K562 (cell line): ENCODE data around the gene MPND. TPM values are rescaled to one million over a fixed set of nuclear protein-coding genes. Genes with fewer than 3 reads are reported as not detected.

Experiments
- CEBPG ChIP-seq, 3 experiments: fragments of 200-800 bp in 1 of 3; sonication (Bioruptor generic) in 1 of 3; sonication (generic) in 1 of 3; formaldehyde crosslinking in 1 of 3; IDR thresholded peaks in 2 of 3; conservative IDR thresholded peaks in 1 of 3; 2 replicates each; pipeline versions ENCODE4 v1.6.1 to v1.8.0; 2016 to 2022; ENCODE audit warnings: missing compliant biosample characterization in 2 of 3, missing genetic modification characterization in 2 of 3, mild to moderate bottlenecking in 1 of 3, missing genetic modification reagents in 1 of 3
- CTCFL ChIP-seq: IDR thresholded peaks from 2 replicates; pipeline ENCODE4 v1.6.1; 2011; ENCODE audit warnings: borderline replicate concordance, low read depth, mild to moderate bottlenecking, moderate library complexity, low read length; ENCODE audit not compliant: insufficient read depth, poor library complexity, severe bottlenecking
- FOXA1 ChIP-seq: fragments of 450-650 bp; IDR thresholded peaks from 2 replicates; pipeline ENCODE4 v1.6.1; 2016; ENCODE audit warnings: mild to moderate bottlenecking, borderline replicate concordance
- MYNN ChIP-seq, 2 experiments: sonication (generic); formaldehyde crosslinking in 1 of 2; IDR thresholded peaks; 2 replicates each; pipeline versions ENCODE4 v1.5.0 to v1.6.1; 2016 to 2020; ENCODE audit warnings: antibody characterized with exemption in 1 of 2, missing genetic modification reagents in 1 of 2
- PCBP2 ChIP-seq: fragments of 200-400 bp; formaldehyde crosslinking; IDR thresholded peaks from 2 replicates; pipeline ENCODE4 v1.6.1; 2018; ENCODE audit warnings: low read length, low read depth, mild to moderate bottlenecking, moderate library complexity; ENCODE audit not compliant: poor library complexity, severe bottlenecking
- TBP ChIP-seq: optimal IDR thresholded peaks from 2 replicates; pipeline ENCODE3; 2011; ENCODE audit warnings: low read depth, low read length, improper control_type of control experiment
- TRIM28 ChIP-seq: fragments of 450-650 bp; IDR thresholded peaks from 2 replicates; pipeline ENCODE4 v1.6.1; 2017
- ZFP36 ChIP-seq: fragments of 150-350 bp; IDR thresholded peaks from 2 replicates; pipeline ENCODE4 v1.6.1; 2018; ENCODE audit warnings: low read length, low read depth; ENCODE audit not compliant: partially characterized antibody
- ZNF507 ChIP-seq: conservative IDR thresholded peaks from 2 replicates; pipeline ENCODE4 v1.6.1; 2017; ENCODE audit warnings: missing genetic modification characterization, missing compliant biosample characterization
- ZNF778 ChIP-seq: fragments of 450-650 bp; formaldehyde crosslinking; IDR thresholded peaks from 2 replicates; pipeline ENCODE4 v1.4.0; 2020; ENCODE audit warnings: mild to moderate bottlenecking, moderate library complexity
- polyA plus RNA-seq, 8 experiments: library from polyadenylated mRNA; depleted of rRNA in 4 of 8; stranded (reverse) in 5 of 8; unstranded in 3 of 8; fragments of >200 nt; fragmentation: Nextera tagmentation in 2 of 8; fragmentation: Illumina TruSeq in 1 of 8; extraction: Ambion mirVana in 2 of 8; extraction: Trizol in 1 of 8; gene quantifications; 2 replicates each; pipeline versions ENCODE4 v1.2.1 to v1.2.3, GENCODE V29; 2011 to 2014; ENCODE audit warnings: inconsistent platforms in 1 of 8, missing spikeins in 1 of 8
- total RNA-seq, 7 experiments: library from RNA; depleted of rRNA in 6 of 7; stranded (reverse); fragments of >200 nt in 6 of 7; fragmentation: Illumina TruSeq in 2 of 7; extraction: Trizol in 2 of 7; gene quantifications; 2 replicates each; pipeline versions ENCODE4 v1.2.1 to v1.2.3, GENCODE V29; 2011 to 2021; ENCODE audit warnings: low replicate concordance in 1 of 7
- TF ChIP-seq, protein P1 (sequence below): sonication (generic); formaldehyde crosslinking; IDR thresholded peaks from 2 replicates; pipeline ENCODE4 v1.8.0; 2022; ENCODE audit warnings: missing genetic modification reagents, mild to moderate bottlenecking, moderate library complexity, borderline replicate concordance
- TF ChIP-seq, protein P2 (sequence below): fragments of 450-650 bp; formaldehyde crosslinking; IDR thresholded peaks from 2 replicates; pipeline ENCODE4 v1.4.0; 2020; ENCODE audit warnings: mild to moderate bottlenecking, moderate library complexity

The MPND gene
- total and polyA plus RNA-seq, 9 of the 15 experiments (the other 6 are each of a cell fraction or from before 2014, with no cell fraction given), result 0.25 to 14.0 (median 3.9) TPM

- TF ChIP-seq ZNF778 (CRISPR knock-in tag) (no peak), ZNF507 (tag) (no peak), ZFP36 (peak; percentile 76), CTCFL (no peak), FOXA1 (no peak), CEBPG (CRISPR knock-in tag; IDR thresholded peaks at IDR 0.05) (no peak), CEBPG (tag; conservative IDR thresholded peaks at IDR 0.05 in 1 of 2, IDR thresholded peaks at IDR 0.05 in 1 of 2) (no peak), MYNN (IDR thresholded peaks at IDR 0.05) (no peak), MYNN (CRISPR knock-in tag; IDR thresholded peaks at IDR 0.05) (no peak), TBP (no peak), PCBP2 (no peak), TRIM28 (no peak)
- TF ChIP-seq, protein P1, sequence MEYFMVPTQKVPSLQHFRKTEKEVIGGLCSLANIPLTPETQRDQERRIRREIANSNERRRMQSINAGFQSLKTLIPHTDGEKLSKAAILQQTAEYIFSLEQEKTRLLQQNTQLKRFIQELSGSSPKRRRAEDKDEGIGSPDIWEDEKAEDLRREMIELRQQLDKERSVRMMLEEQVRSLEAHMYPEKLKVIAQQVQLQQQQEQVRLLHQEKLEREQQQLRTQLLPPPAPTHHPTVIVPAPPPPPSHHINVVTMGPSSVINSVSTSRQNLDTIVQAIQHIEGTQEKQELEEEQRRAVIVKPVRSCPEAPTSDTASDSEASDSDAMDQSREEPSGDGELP (CRISPR knock-in tag), result peak; percentile 53; the same call in 1 of the 2 replicates
- TF ChIP-seq, protein P2, sequence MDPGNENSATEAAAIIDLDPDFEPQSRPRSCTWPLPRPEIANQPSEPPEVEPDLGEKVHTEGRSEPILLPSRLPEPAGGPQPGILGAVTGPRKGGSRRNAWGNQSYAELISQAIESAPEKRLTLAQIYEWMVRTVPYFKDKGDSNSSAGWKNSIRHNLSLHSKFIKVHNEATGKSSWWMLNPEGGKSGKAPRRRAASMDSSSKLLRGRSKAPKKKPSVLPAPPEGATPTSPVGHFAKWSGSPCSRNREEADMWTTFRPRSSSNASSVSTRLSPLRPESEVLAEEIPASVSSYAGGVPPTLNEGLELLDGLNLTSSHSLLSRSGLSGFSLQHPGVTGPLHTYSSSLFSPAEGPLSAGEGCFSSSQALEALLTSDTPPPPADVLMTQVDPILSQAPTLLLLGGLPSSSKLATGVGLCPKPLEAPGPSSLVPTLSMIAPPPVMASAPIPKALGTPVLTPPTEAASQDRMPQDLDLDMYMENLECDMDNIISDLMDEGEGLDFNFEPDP, result no peak
- TF ChIP-seq, all 486 proteins: peak for 44
Observed at GRCh38 chr19:4326837-4327251, 16.5 kb upstream of the MPND start (continued).
